ENCODE measurements around the gene HSPB6.
"Not testable (repeated sequence)": the region's sequence is repeated elsewhere in the genome, so short reads cannot be mapped to it uniquely, and the experiment has no call there.

The HSPB6 gene

DNA sequence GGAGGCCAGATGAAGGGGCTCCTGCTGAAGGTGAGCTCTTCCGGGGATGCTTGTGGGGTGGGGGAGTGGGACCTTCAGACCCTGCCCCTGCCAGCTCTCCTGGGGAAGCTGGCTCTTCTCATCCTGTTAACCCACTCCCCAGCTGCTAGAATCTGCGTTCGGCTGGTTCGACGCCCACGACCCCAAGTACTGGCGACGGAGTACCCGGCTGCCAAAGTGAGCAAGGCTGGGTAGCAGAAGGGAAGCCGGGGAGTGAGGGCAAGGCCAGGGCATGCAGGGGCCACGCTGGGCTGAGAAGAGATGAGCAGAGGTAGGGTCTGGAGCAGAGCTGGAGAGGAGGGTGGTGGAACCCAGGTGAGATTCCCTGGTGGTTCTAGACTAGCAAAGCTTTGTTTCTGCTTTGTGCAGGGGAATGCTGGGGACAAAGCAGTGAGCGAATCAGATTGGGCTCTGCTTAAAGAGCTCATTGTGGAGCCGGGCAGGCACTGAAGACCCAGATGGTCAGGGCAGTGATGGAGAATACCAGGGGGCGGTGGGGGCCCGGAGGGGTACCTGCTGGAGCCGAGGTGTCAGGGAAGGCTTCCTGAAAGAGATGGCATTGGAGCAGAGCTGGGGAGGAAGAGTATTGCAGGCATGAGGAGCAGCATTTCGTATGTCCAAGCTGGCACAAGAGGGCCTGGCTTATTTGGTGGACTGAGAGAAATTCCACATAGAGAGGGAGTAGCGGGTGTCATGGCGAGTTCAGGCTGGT, 28.7 kb downstream of the HSPB6 start:
- no peak overlapping the region for H3K27ac ChIP-seq (ENCODE audit: insufficient read depth in 1 of 2, low read depth in 1 of 2, low read length in 2 of 2, poor library complexity in 1 of 2, severe bottlenecking in 2 of 2)
- CTCF ChIA-PET = interaction anchor here (1.0 to 1.6 kb wide), 2 partner anchors 9 to 10 kb away, joined by 4 to 5 read pairs; no protein-coding TSS in a partner anchor
- no peaks in the 10 kb centered on the region for H3K27me3 ChIP-seq (replicated peaks in 2 of 5; ENCODE audit: control insufficient read depth in 4 of 5, insufficient read depth in 5 of 5, low read length in 4 of 5)
- H3K4me3 ChIP-seq (ENCODE audit: control insufficient read depth in 1 of 7, extremely low read depth in 1 of 7, insufficient read depth in 4 of 7, low read depth in 2 of 7, low read length in 6 of 7) = no peak overlapping the region
- H3K9me3 ChIP-seq (ENCODE audit: control extremely low read depth in 1 of 5, control insufficient read depth in 4 of 5, insufficient read depth in 2 of 5, low read depth in 1 of 5, low read length in 4 of 5) = no peaks in the 10 kb centered on the region
- POLR2A ChIA-PET = interaction anchor here (0.8 kb wide), 1 partner anchor 86 kb away, joined by 3 read pairs; the partner anchor contains the start of gene ETV2
- H3K4me1 ChIP-seq (ENCODE audit: control extremely low read depth in 1 of 4, control insufficient read depth in 4 of 4, insufficient read depth in 4 of 4, low read length in 3 of 4) = no peaks in the 10 kb centered on the region
- peaks cover 12 to 96% (median 83%) of the 10 kb centered on the region in 4 experiments for H3K36me3 ChIP-seq (ENCODE audit: control insufficient read depth in 4 of 4, insufficient read depth in 4 of 4, low read length in 3 of 4)
- DNase-seq = no peak
- 98% methylated on average over 19 of the region's 19 CpGs for WGBS (ENCODE audit: insufficient coverage)

DNA sequence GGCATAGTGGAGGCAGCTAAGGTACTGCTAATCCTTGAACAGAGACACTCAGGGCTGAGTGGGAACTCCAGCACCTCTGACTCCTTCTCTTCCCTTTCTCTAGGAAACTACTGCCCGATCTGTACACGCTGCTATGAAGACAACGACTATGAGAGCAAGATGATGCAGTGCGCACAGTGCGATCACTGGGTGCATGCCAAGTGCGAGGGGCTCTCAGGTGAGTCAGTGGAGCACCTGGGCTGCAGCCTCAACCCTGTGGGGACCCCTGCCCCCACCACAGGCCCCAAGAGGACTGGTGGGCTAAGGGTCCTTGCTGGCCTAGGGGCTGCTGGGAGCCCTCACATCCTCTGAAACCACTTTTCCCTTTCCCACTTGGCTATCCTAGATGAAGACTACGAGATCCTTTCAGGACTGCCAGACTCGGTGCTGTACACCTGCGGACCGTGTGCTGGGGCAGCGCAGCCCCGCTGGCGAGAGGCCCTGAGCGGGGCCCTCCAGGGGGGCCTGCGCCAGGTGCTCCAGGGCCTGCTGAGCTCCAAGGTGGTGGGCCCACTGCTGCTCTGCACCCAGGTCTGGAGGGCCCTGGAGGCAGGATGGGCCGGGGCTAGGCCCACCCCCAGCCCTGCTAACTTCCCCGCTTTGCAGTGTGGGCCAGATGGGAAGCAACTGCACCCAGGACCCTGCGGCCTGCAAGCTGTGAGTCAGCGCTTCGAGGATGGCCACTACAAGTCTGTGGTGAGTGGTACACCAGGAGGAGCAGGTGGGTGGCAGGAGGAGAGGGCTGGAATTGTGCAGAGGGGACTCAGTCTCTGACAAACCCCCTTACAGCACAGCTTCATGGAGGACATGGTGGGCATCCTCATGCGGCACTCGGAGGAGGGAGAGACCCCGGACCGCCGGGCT, 29.5 kb downstream of the HSPB6 start:
- POLR2A ChIA-PET = interaction anchor here (0.8 kb wide), 1 partner anchor 86 kb away, joined by 3 read pairs; the partner anchor contains the start of gene ETV2
- Histone ChIP-seq H3K36me3 (ENCODE audit: control insufficient read depth in 4 of 4, insufficient read depth in 4 of 4, low read length in 3 of 4) (peaks cover 12 to 98% (median 87%) of the 10 kb centered on the region in 4 experiments), H3K9me3 (ENCODE audit: control extremely low read depth in 1 of 5, control insufficient read depth in 4 of 5, insufficient read depth in 2 of 5, low read depth in 1 of 5, low read length in 4 of 5) (no peaks in the 10 kb centered on the region), H3K4me1 (ENCODE audit: control extremely low read depth in 1 of 4, control insufficient read depth in 4 of 4, insufficient read depth in 4 of 4, low read length in 3 of 4) (no peaks in the 10 kb centered on the region), H3K4me3 (ENCODE audit: control insufficient read depth in 1 of 7, extremely low read depth in 1 of 7, insufficient read depth in 4 of 7, low read depth in 2 of 7, low read length in 6 of 7) (no peak overlapping the region), H3K27me3 (replicated peaks in 2 of 5; ENCODE audit: control insufficient read depth in 4 of 5, insufficient read depth in 5 of 5, low read length in 4 of 5) (no peaks in the 10 kb centered on the region), H3K27ac (ENCODE audit: insufficient read depth in 1 of 2, low read depth in 1 of 2, low read length in 2 of 2, poor library complexity in 1 of 2, severe bottlenecking in 2 of 2) (no peak overlapping the region)
- 98% methylated on average over 21 of the region's 25 CpGs for WGBS (ENCODE audit: insufficient coverage)
- CTCF ChIA-PET = interaction anchor here (1.6 kb wide), 1 partner anchor 9 kb away, joined by 5 read pairs; no protein-coding TSS in a partner anchor
- DNase-seq = no peak

DNA sequence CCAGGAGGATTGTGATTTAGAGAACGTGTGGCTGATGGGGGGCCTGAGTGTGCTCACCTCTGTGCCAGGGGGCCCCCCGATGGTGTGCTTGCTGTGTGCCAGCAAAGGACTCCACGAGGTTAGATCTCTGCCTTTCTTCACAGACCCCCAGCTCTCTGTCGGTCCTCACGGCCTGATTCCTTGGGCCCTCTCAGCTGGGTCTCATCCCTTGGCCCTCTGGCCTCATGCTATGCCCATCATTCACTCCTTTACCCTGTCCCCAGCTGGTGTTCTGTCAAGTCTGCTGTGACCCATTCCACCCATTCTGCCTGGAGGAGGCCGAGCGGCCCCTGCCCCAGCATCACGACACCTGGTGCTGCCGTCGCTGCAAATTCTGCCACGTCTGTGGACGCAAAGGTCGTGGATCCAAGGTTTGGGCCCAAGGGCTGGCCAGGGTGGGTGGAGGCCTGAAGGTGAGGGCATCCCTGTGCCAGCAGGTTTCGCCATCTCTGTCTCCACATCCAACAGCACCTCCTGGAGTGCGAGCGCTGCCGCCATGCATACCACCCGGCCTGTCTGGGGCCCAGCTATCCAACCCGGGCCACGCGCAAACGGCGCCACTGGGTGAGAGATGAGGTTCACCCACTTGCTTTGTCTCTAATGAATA, 31.5 kb downstream of the HSPB6 start:
- CTCF ChIA-PET = interaction anchor here (0.6 kb wide), 1 partner anchor 33 kb away, joined by 3 read pairs; no protein-coding TSS in a partner anchor
- Histone ChIP-seq H3K27me3 (replicated peaks in 2 of 5; ENCODE audit: control insufficient read depth in 4 of 5, insufficient read depth in 5 of 5, low read length in 4 of 5) (no peaks in the 10 kb centered on the region), H3K36me3 (ENCODE audit: control insufficient read depth in 4 of 4, insufficient read depth in 4 of 4, low read length in 3 of 4) (peaks cover 10 to 96% (median 80%) of the 10 kb centered on the region in 4 experiments), H3K9me3 (ENCODE audit: control extremely low read depth in 1 of 5, control insufficient read depth in 4 of 5, insufficient read depth in 2 of 5, low read depth in 1 of 5, low read length in 4 of 5) (no peaks in the 10 kb centered on the region), H3K4me3 (ENCODE audit: control insufficient read depth in 1 of 7, extremely low read depth in 1 of 7, insufficient read depth in 4 of 7, low read depth in 2 of 7, low read length in 6 of 7) (no peak overlapping the region), H3K4me1 (ENCODE audit: control extremely low read depth in 1 of 4, control insufficient read depth in 4 of 4, insufficient read depth in 4 of 4, low read length in 3 of 4) (no peaks in the 10 kb centered on the region), H3K27ac (ENCODE audit: insufficient read depth in 1 of 2, low read depth in 1 of 2, low read length in 2 of 2, poor library complexity in 1 of 2, severe bottlenecking in 2 of 2) (no peak overlapping the region)
- POLR2A ChIA-PET = no interaction called here
- no peak for DNase-seq
- WGBS (ENCODE audit: insufficient coverage) = 98% methylated on average over 13 of the region's 23 CpGs

DNA sequence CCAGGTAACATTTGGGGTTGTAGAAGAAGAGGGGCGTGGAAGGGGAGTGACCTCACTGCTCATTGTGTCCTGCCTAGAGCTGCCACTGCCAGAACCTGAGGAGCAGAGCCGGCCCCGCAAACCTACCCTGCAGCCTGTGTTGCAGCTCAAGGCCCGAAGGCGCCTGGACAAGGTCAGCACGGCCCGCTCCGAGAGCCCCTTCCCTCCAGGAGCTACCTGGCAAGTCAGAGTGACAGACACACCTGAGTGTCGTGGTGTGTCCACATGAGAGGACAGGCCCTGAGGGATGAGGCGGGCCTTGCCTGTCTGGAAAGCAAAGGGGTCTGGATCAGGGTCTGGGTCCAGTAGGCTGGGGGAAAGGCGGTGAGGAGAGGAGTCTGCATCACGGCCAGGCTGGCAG, 32.3 kb downstream of the HSPB6 start:
- Histone ChIP-seq H3K27ac (ENCODE audit: insufficient read depth in 1 of 2, low read depth in 1 of 2, low read length in 2 of 2, poor library complexity in 1 of 2, severe bottlenecking in 2 of 2) (no peak overlapping the region), H3K4me3 (ENCODE audit: control insufficient read depth in 1 of 7, extremely low read depth in 1 of 7, insufficient read depth in 4 of 7, low read depth in 2 of 7, low read length in 6 of 7) (no peak overlapping the region), H3K4me1 (ENCODE audit: control extremely low read depth in 1 of 4, control insufficient read depth in 4 of 4, insufficient read depth in 4 of 4, low read length in 3 of 4) (peaks cover 0 to 2% (median under 1%) of the 10 kb centered on the region in 4 experiments), H3K9me3 (ENCODE audit: control extremely low read depth in 1 of 5, control insufficient read depth in 4 of 5, insufficient read depth in 2 of 5, low read depth in 1 of 5, low read length in 4 of 5) (no peaks in the 10 kb centered on the region), H3K27me3 (replicated peaks in 2 of 5; ENCODE audit: control insufficient read depth in 4 of 5, insufficient read depth in 5 of 5, low read length in 4 of 5) (no peaks in the 10 kb centered on the region), H3K36me3 (ENCODE audit: control insufficient read depth in 4 of 4, insufficient read depth in 4 of 4, low read length in 3 of 4) (peaks cover 9 to 96% (median 76%) of the 10 kb centered on the region in 4 experiments)
- CTCF ChIA-PET = no interaction called here
- no peak for DNase-seq
- POLR2A ChIA-PET = no interaction called here
- WGBS (ENCODE audit: insufficient coverage) = 98% methylated on average over 10 of the region's 12 CpGs

DNA sequence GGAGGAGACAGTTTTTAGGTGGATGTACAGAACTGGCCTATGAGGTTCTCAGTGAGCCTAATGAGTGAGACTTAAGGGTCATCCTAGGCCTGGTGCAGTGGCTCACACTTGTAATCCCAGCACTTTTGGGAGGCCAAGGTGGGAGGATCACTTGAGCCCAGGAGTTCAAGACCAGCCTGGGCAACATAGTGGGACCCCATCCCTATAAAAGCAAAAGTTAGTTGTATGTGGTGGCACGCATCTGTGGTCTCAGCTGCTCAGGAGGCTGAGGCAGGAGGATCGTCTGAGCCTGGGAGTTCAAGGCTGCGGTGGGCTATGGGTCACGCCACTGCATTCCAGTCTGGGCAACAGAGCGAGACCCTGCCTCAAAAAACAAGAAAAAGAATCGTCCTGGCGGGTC, 32.7 kb downstream of the HSPB6 start:
- 98% methylated on average over 7 of the region's 7 CpGs for WGBS (ENCODE audit: insufficient coverage)
- H3K4me3 ChIP-seq (ENCODE audit: control insufficient read depth in 1 of 7, extremely low read depth in 1 of 7, insufficient read depth in 4 of 7, low read depth in 2 of 7, low read length in 6 of 7); H3K27ac ChIP-seq (ENCODE audit: insufficient read depth in 1 of 2, low read depth in 1 of 2, low read length in 2 of 2, poor library complexity in 1 of 2, severe bottlenecking in 2 of 2); DNase-seq; H3K27me3 ChIP-seq (replicated peaks in 2 of 5; ENCODE audit: control insufficient read depth in 4 of 5, insufficient read depth in 5 of 5, low read length in 4 of 5); H3K4me1 ChIP-seq (ENCODE audit: control extremely low read depth in 1 of 4, control insufficient read depth in 4 of 4, insufficient read depth in 4 of 4, low read length in 3 of 4); H3K9me3 ChIP-seq (ENCODE audit: control extremely low read depth in 1 of 5, control insufficient read depth in 4 of 5, insufficient read depth in 2 of 5, low read depth in 1 of 5, low read length in 4 of 5); POLR2A ChIA-PET: not testable (repeated sequence)
- CTCF ChIA-PET = interaction anchor here (1.1 kb wide), 1 partner anchor 16 kb away, joined by 3 read pairs; no protein-coding TSS in a partner anchor
- H3K36me3 ChIP-seq (ENCODE audit: control insufficient read depth in 4 of 4, insufficient read depth in 4 of 4, low read length in 3 of 4) = peaks cover 7 to 94% (median 74%) of the 10 kb centered on the region in 4 experiments

DNA sequence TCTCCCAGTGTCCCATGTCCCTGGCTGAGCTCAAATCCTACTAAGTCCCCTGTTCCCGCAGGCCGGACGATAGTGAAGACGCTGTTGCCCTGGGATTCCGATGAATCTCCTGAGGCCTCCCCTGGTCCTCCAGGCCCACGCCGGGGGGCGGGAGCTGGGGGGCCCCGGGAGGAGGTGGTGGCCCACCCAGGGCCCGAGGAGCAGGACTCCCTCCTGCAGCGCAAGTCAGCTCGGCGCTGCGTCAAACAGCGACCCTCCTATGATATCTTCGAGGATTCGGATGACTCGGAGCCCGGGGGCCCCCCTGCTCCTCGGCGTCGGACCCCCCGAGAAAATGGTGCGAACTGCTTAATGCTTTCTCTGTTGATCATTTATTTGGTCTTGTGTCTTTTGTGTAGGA, 33.2 kb downstream of the HSPB6 start:
- POLR2A ChIA-PET = no interaction called here
- Histone ChIP-seq H3K4me1 (ENCODE audit: control extremely low read depth in 1 of 4, control insufficient read depth in 4 of 4, insufficient read depth in 4 of 4, low read length in 3 of 4) (peaks cover 0 to 11% (median 8%) of the 10 kb centered on the region in 4 experiments), H3K27me3 (replicated peaks in 2 of 5; ENCODE audit: control insufficient read depth in 4 of 5, insufficient read depth in 5 of 5, low read length in 4 of 5) (no peaks in the 10 kb centered on the region), H3K9me3 (ENCODE audit: control extremely low read depth in 1 of 5, control insufficient read depth in 4 of 5, insufficient read depth in 2 of 5, low read depth in 1 of 5, low read length in 4 of 5) (no peaks in the 10 kb centered on the region), H3K36me3 (ENCODE audit: control insufficient read depth in 4 of 4, insufficient read depth in 4 of 4, low read length in 3 of 4) (peaks cover 4 to 90% (median 70%) of the 10 kb centered on the region in 4 experiments), H3K4me3 (ENCODE audit: control insufficient read depth in 1 of 7, extremely low read depth in 1 of 7, insufficient read depth in 4 of 7, low read depth in 2 of 7, low read length in 6 of 7) (no peak overlapping the region), H3K27ac (ENCODE audit: insufficient read depth in 1 of 2, low read depth in 1 of 2, low read length in 2 of 2, poor library complexity in 1 of 2, severe bottlenecking in 2 of 2) (no peak overlapping the region)
- WGBS (ENCODE audit: insufficient coverage) = 94% methylated on average over 24 of the region's 24 CpGs
- DNase-seq = no peak
- CTCF ChIA-PET = interaction anchor here (0.9 to 1.1 kb wide), 2 partner anchors 11 to 17 kb away, joined by 3 read pairs; no protein-coding TSS in a partner anchor
